HepG2 (cell line): ENCODE results near the gene CR1L. TPM values are rescaled to one million over a fixed set of nuclear protein-coding genes. Genes with fewer than 3 reads are reported as not detected.
"Not testable (repeated sequence)": the region's sequence is repeated elsewhere in the genome, so short reads cannot be mapped to it uniquely, and the experiment has no call there.

ENCODE experiments used
- ATAC-seq: fragments of 200-7000 bp; cut with Tn5 transposase; 3 replicates; pipeline ENCODE4 v1.9.1; 2020; ENCODE audit warnings: mild to moderate bottlenecking, moderate library complexity
- BruUV-seq: library from RNA; stranded (reverse); fragments of 400-500 nt; replicated peaks from 2 replicates; lab custom pipeline; 2021; lab: Mats Ljungman, UMichigan
- CTCF ChIA-PET: fragments of 300-600 bp; formaldehyde crosslinking; extraction: SDS; loops from one replicate; lab custom pipeline; 2021; ENCODE audit warnings: low total read pairs, inconsistent platforms, low intra/inter-chr PET ratio; lab: Yijun Ruan, JAX
- POLR2A ChIA-PET: fragments of 350-600 bp; sonication (Branson Sonifier 250); formaldehyde crosslinking; loops from one replicate; lab custom pipeline; 2020; ENCODE audit warnings: antibody characterized with exemption, inconsistent platforms; lab: Yijun Ruan, JAX
- DNase-seq: peaks from one replicate; pipeline ENCODE4 v3.0.0-alpha.2; 2015; ENCODE audit warnings: low spot score
- FAIRE-seq: peaks from 3 replicates; lab custom pipeline; 2011; peaks lifted over from hg19 to GRCh38; lab: Jason Lieb, UNC
- H2AFZ ChIP-seq: one replicate; pipeline ENCODE4 v1.6.1; 2011; ENCODE audit warnings: low read length, inconsistent platforms
- H3K27ac ChIP-seq: fragments of 300-600 bp; 3 replicates; pipeline ENCODE4 v1.8.0; 2011; ENCODE audit warnings: mixed run types, mild to moderate bottlenecking, mixed read lengths, low read length, inconsistent platforms; ENCODE audit not compliant: insufficient read depth; ENCODE audit errors: extremely low read length
- H3K27me3 ChIP-seq, 2 experiments: fragments of 200-600 bp in 1 of 2; 2 replicates in 1 of 2; 3 replicates in 1 of 2; pipeline versions ENCODE4 v1.6.0 to v1.8.0; 2011; ENCODE audit warnings: low read length in 2 of 2, mild to moderate bottlenecking in 2 of 2, moderate library complexity in 2 of 2, inconsistent platforms in 1 of 2; ENCODE audit not compliant: insufficient read depth in 2 of 2, control insufficient read depth in 1 of 2
- H3K36me3 ChIP-seq, 2 experiments: fragments of 200-600 bp in 1 of 2; replicated peaks in 1 of 2; 2 replicates in 1 of 2; 3 replicates in 1 of 2; pipeline versions ENCODE4 v1.5.1 to v1.8.0; 2011; ENCODE audit warnings: low read length in 2 of 2, inconsistent platforms in 1 of 2; ENCODE audit not compliant: insufficient read depth in 2 of 2, control insufficient read depth in 1 of 2
- H3K4me1 ChIP-seq: 2 replicates; pipeline ENCODE4 v1.5.1; 2012; ENCODE audit warnings: low read length, inconsistent platforms; ENCODE audit not compliant: insufficient read depth
- H3K4me2 ChIP-seq: 2 replicates; pipeline ENCODE4 v1.6.0; 2011; ENCODE audit warnings: low read depth, low read length, inconsistent platforms
- H3K4me3 ChIP-seq, 3 experiments: fragments of 200-600 bp in 1 of 3; sonication (generic), shearing (Covaris generic) in 1 of 3; replicated peaks in 1 of 3; 2 replicates each; pipeline ENCODE4 v1.5.1; 2011 to 2016; ENCODE audit warnings: low read length in 3 of 3, inconsistent platforms in 2 of 3, low read depth in 2 of 3, mild to moderate bottlenecking in 2 of 3, control low read depth in 1 of 3, mixed read lengths in 1 of 3; ENCODE audit not compliant: insufficient read depth in 1 of 3
- H3K79me2 ChIP-seq: one replicate; pipeline ENCODE4 v1.6.1; 2011; ENCODE audit warnings: low read length, inconsistent platforms; ENCODE audit not compliant: insufficient read depth
- H3K9ac ChIP-seq: 2 replicates; pipeline ENCODE4 v1.6.0; 2011; ENCODE audit warnings: mild to moderate bottlenecking, low read depth, low read length, inconsistent platforms; ENCODE audit not compliant: insufficient read depth
- H3K9me3 ChIP-seq: 2 replicates; pipeline ENCODE4 v1.5.1; 2012; ENCODE audit warnings: mild to moderate bottlenecking, low read length
- H4K20me1 ChIP-seq: 2 replicates; pipeline ENCODE4 v1.6.0; 2011; ENCODE audit warnings: inconsistent platforms, mild to moderate bottlenecking, low read length, moderate library complexity; ENCODE audit not compliant: insufficient read depth
- CEBPG ChIP-seq: IDR thresholded peaks from 2 replicates; pipeline ENCODE4 v1.6.1; 2016
- EZH2 ChIP-seq: conservative IDR thresholded peaks from 2 replicates; pipeline ENCODE4 v1.6.1; 2012; ENCODE audit warnings: mild to moderate bottlenecking, low read depth, low read length, moderate library complexity
- FOXA1 ChIP-seq, 2 experiments: fragments of 450-650 bp in 1 of 2; sonication (generic) in 1 of 2; formaldehyde crosslinking in 1 of 2; IDR thresholded peaks; 2 replicates each; pipeline versions ENCODE4 v1.4.0 to v1.6.1; 2016 to 2020; ENCODE audit warnings: missing genetic modification reagents in 1 of 2
- FOXA3 ChIP-seq: IDR thresholded peaks from 2 replicates; pipeline ENCODE4 v1.6.1; 2016; ENCODE audit warnings: missing genetic modification reagents, missing compliant biosample characterization
- NFIB ChIP-seq: sonication (generic); formaldehyde crosslinking; IDR thresholded peaks from 2 replicates; pipeline ENCODE4 v1.9.0; 2021; ENCODE audit warnings: missing genetic modification reagents, mild to moderate bottlenecking, borderline replicate concordance
- NONO ChIP-seq, 2 experiments: fragments of 450-650 bp in 1 of 2; sonication (generic) in 1 of 2; formaldehyde crosslinking in 1 of 2; IDR thresholded peaks in 1 of 2; conservative IDR thresholded peaks in 1 of 2; 2 replicates each; pipeline versions ENCODE4 v1.6.1 to v1.8.0; 2017 to 2022; ENCODE audit warnings: mild to moderate bottlenecking in 1 of 2, missing genetic modification reagents in 1 of 2, moderate library complexity in 1 of 2
- PHF8 ChIP-seq: sonication (generic); formaldehyde crosslinking; IDR thresholded peaks from 2 replicates; pipeline ENCODE4 v1.5.0; 2020; ENCODE audit warnings: missing genetic modification reagents
- SP140L ChIP-seq: sonication (generic); formaldehyde crosslinking; IDR thresholded peaks from 2 replicates; pipeline ENCODE4 v1.4.0; 2020; ENCODE audit warnings: missing genetic modification reagents, borderline replicate concordance
- STAG1 ChIP-seq: sonication (generic); formaldehyde crosslinking; IDR thresholded peaks from 2 replicates; pipeline ENCODE4 v1.4.0; 2020; ENCODE audit warnings: missing genetic modification reagents
- ZMYM4 ChIP-seq: sonication (generic); formaldehyde crosslinking; IDR thresholded peaks from 2 replicates; pipeline ENCODE4 v1.8.1; 2023; ENCODE audit warnings: mild to moderate bottlenecking, missing genetic modification reagents
- ZNF547 ChIP-seq: sonication (generic); formaldehyde crosslinking; IDR thresholded peaks from 2 replicates; pipeline ENCODE4 v1.5.1; 2020; ENCODE audit warnings: mild to moderate bottlenecking, missing genetic modification reagents
- ZNF839 ChIP-seq: sonication (generic); formaldehyde crosslinking; IDR thresholded peaks from 2 replicates; pipeline ENCODE4 v1.4.0; 2020; ENCODE audit warnings: missing genetic modification reagents, mild to moderate bottlenecking, borderline replicate concordance
- WGBS: methylation state at CpG from one replicate; pipeline ENCODE4 v1.1.6; 2017; ENCODE audit warnings: low lambda C conversion rate; 5-methylcytosine and 5-hydroxymethylcytosine counted together
- in situ Hi-C: cut with HindIII; loops from 2 replicates; pipeline ENCODE4 v1.10.0; 2017; ENCODE audit warnings: low pct_unique_long_range_greater_than_20kb; ENCODE audit not compliant: extremely low pct_ligation_motif_present
- intact Hi-C: fragments of 100-400 bp; cut with micrococcal nuclease; formaldehyde crosslinking; loops from one replicate; pipeline ENCODE4 v1.10.0; 2022; ENCODE audit not compliant: unreplicated experiment
- polyA plus RNA-seq, 8 experiments: library from polyadenylated mRNA; depleted of rRNA in 3 of 8; stranded (reverse) in 7 of 8; unstranded in 1 of 8; fragments of >200 nt; fragmentation: Illumina TruSeq in 4 of 8; extraction: Trizol in 4 of 8; gene quantifications; 2 replicates each; pipeline versions ENCODE4 v1.2.1 to v1.2.3, GENCODE V29; 2011 to 2016; ENCODE audit warnings: low read depth in 4 of 8, missing spikeins in 1 of 8, mixed read lengths in 1 of 8; ENCODE audit not compliant: insufficient read depth in 1 of 8
- total RNA-seq, 5 experiments: library from RNA; depleted of rRNA; stranded (reverse); fragments of >200 nt; fragmentation: Illumina TruSeq; extraction: Trizol; gene quantifications; 2 replicates each; pipeline ENCODE4 v1.2.3, GENCODE V29; 2016; ENCODE audit warnings: low read depth in 1 of 5
- TF ChIP-seq, protein P1 (sequence below): IDR thresholded peaks from 2 replicates; pipeline ENCODE4 v1.6.1; 2012; ENCODE audit warnings: low read depth, low read length, improper control_type of control experiment
- TF ChIP-seq, protein P2 (sequence below): IDR thresholded peaks from 2 replicates; pipeline ENCODE4 v1.6.1; 2018; ENCODE audit warnings: missing genetic modification reagents, mild to moderate bottlenecking, missing compliant biosample characterization
- TF ChIP-seq, protein P3 (sequence below): sonication (generic); formaldehyde crosslinking; conservative IDR thresholded peaks from 2 replicates; pipeline ENCODE4 v1.4.0; 2020; ENCODE audit warnings: missing genetic modification reagents

The CR1L gene
- total and polyA plus RNA-seq, 2 of the 13 experiments (the other 11 are each of a cell fraction or from before 2014, with no cell fraction given): not detected

DNA sequence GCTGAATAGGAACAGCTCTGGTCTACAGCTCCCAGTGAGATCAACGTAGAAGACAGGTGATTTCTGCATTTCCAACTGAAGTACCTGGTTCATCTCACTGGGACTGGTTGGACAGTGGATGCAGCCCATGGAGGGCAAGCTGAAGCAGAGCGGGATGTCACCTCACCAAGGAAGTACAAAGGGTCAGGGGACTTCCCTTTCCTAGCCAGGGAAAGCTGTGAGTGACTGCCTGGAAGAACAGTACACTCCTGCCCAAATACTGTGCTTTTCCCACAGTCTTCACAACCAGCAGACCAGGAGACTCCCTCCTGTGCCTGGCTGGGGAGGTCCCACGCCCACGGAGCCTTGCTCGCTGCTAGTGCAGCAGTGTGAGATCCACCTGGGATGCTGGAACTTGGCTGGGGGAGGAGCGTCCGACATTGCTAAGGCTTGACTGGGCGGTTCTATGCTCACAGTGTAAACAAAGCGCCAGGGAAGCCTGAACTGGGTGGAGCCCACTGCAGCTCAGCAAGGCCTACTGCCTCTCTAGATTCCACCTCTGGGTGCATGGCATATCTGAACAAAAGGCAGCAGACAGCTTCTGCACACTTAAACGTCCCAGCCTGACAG is 14.7 kb downstream of the CR1L start:
- ATAC-seq (peak; percentile 73), DNase-seq (peak; percentile 6), FAIRE-seq (no peak)
- intact Hi-C loops: no loop called here
- Histone ChIP-seq H3K4me2 (no peak overlapping the region), H4K20me1 (no peaks in the 10 kb centered on the region), H3K36me3 (no peaks in the 10 kb centered on the region), H3K4me3 (no peak overlapping the region), H3K4me1 (no peaks in the 10 kb centered on the region), H3K79me2 (no peaks in the 10 kb centered on the region), H2AFZ (no peak overlapping the region), H3K27me3 (no peaks in the 10 kb centered on the region; a peak in 1 of 5 replicates), H3K9ac (no peak overlapping the region), H3K27ac (no peak overlapping the region), H3K9me3 (no peaks in the 10 kb centered on the region)
- POLR2A ChIA-PET: no interaction called here
- no TSS peak for BruUV-seq
- in situ Hi-C loops: no loop called here
- WGBS: 13% methylated on average over 9 of the region's 10 CpGs
- TF ChIP-seq ZMYM4 (no peak), SP140L (CRISPR knock-in tag) (no peak), EZH2 (no peak), ZNF839 (CRISPR knock-in tag) (no peak), FOXA1 (IDR thresholded peaks at IDR 0.05) (no peak), FOXA1 (CRISPR knock-in tag; IDR thresholded peaks at IDR 0.05) (peak; percentile 68), ZNF547 (CRISPR knock-in tag) (no peak), STAG1 (CRISPR knock-in tag) (no peak), NONO (IDR thresholded peaks at IDR 0.05) (no peak), NONO (CRISPR knock-in tag; conservative IDR thresholded peaks at IDR 0.05) (no peak), NFIB (CRISPR knock-in tag) (no peak), PHF8 (no peak), FOXA3 (CRISPR knock-in tag) (peak; percentile 11; the same call in 1 of the 2 replicates), CEBPG (no peak)
- TF ChIP-seq, protein P1, sequence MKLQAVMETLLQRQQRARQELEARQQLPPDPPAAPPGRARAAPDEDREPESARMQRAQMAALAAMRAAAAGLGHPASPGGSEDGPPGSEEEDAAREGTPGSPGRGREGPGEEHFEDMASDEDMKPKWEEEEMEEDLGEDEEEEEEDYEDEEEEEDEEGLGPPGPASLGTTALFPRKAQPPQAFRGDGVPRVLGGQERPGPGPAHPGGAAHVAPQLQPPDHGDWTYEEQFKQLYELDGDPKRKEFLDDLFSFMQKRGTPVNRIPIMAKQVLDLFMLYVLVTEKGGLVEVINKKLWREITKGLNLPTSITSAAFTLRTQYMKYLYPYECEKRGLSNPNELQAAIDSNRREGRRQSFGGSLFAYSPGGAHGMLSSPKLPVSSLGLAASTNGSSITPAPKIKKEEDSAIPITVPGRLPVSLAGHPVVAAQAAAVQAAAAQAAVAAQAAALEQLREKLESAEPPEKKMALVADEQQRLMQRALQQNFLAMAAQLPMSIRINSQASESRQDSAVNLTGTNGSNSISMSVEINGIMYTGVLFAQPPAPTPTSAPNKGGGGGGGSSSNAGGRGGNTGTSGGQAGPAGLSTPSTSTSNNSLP: no peak
- TF ChIP-seq, protein P2, sequence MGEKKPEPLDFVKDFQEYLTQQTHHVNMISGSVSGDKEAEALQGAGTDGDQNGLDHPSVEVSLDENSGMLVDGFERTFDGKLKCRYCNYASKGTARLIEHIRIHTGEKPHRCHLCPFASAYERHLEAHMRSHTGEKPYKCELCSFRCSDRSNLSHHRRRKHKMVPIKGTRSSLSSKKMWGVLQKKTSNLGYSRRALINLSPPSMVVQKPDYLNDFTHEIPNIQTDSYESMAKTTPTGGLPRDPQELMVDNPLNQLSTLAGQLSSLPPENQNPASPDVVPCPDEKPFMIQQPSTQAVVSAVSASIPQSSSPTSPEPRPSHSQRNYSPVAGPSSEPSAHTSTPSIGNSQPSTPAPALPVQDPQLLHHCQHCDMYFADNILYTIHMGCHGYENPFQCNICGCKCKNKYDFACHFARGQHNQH (CRISPR knock-in tag): no peak
- TF ChIP-seq, protein P3, sequence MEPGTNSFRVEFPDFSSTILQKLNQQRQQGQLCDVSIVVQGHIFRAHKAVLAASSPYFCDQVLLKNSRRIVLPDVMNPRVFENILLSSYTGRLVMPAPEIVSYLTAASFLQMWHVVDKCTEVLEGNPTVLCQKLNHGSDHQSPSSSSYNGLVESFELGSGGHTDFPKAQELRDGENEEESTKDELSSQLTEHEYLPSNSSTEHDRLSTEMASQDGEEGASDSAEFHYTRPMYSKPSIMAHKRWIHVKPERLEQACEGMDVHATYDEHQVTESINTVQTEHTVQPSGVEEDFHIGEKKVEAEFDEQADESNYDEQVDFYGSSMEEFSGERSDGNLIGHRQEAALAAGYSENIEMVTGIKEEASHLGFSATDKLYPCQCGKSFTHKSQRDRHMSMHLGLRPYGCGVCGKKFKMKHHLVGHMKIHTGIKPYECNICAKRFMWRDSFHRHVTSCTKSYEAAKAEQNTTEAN (CRISPR knock-in tag): no peak
- CTCF ChIA-PET: no interaction called here

DNA sequence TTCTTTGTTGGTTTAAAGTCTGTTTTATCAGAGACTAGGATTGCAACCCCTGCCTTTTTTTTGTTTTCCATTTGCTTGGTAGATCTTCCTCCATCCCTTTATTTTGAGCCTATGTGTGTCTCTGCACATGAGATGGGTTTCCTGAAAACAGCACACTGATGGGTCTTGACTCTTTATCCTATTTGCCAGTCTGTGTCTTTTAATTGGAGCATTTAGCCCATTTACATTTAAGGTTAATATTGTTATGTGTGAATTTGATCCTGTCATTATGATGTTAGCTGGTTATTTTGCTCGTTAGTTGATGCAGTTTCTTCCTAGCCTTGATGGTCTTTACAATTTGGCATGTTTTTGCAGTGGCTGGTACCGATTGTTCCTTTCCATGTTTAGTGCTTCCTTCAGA is 16.5 kb downstream of the CR1L start:
- in situ Hi-C loops, H3K27ac ChIP-seq, POLR2A ChIA-PET, H3K9ac ChIP-seq, H4K20me1 ChIP-seq, FAIRE-seq, ATAC-seq, H3K36me3 ChIP-seq, CTCF ChIA-PET, H3K4me1 ChIP-seq, intact Hi-C loops, BruUV-seq, H2AFZ ChIP-seq, DNase-seq, H3K4me3 ChIP-seq, H3K27me3 ChIP-seq, H3K4me2 ChIP-seq, H3K9me3 ChIP-seq, H3K79me2 ChIP-seq: not testable (repeated sequence)
- WGBS: 14% methylated on average over 1 of the region's 2 CpGs
